WI38 (cell line): ENCODE data around the gene TMEM201.
A peak's percentile ranks its signal among the peaks of the same experiment; 100 is the strongest.

Source experiments
- H3K4me3 ChIP-seq: 2 replicates; pipeline ENCODE4 v1.5.1; 2011; ENCODE audit warnings: low read depth, mild to moderate bottlenecking, control low read depth, low read length
- CTCF ChIP-seq: IDR thresholded peaks from 2 replicates; pipeline ENCODE4 v1.5.1; 2012; ENCODE audit warnings: low read depth, mild to moderate bottlenecking, control low read depth, low read length

The TMEM201 gene

GRCh38 chr1:9652379-9653209 is 63.9 kb downstream of the TMEM201 start:
- H3K4me3 ChIP-seq, result peak overlapping the region; percentile 58
- TF ChIP-seq CTCF, result no peak

- no peak for TF ChIP-seq CTCF
- H3K4me3 ChIP-seq, result no peak overlapping the region
These were observed 64.4 kb downstream of the TMEM201 start for GRCh38 chr1:9653210-9653490.

GRCh38 chr1:9653491-9654050 is 64.9 kb downstream of the TMEM201 start:
- H3K4me3 ChIP-seq, result no peak overlapping the region
- no peak for TF ChIP-seq CTCF

- H3K4me3 ChIP-seq, result no peak overlapping the region
- no peak for TF ChIP-seq CTCF
These were observed 65.5 kb downstream of the TMEM201 start for GRCh38 chr1:9654051-9654833.

GRCh38 chr1:9654834-9655723 is 66.4 kb downstream of the TMEM201 start:
- no peak overlapping the region for H3K4me3 ChIP-seq

GRCh38 chr1:9655836-9656235 is 67.1 kb downstream of the TMEM201 start:
- no peak overlapping the region for H3K4me3 ChIP-seq
- no peak for TF ChIP-seq CTCF

More at GRCh38 chr1:9654834-9655723, 66.4 kb downstream of the TMEM201 start:
- no peak for TF ChIP-seq CTCF
